Measurements from ENCODE around the gene HCK. TPM values are rescaled to one million over a fixed set of nuclear protein-coding genes. Genes with fewer than 3 reads are reported as not detected.
"Not testable (repeated sequence)": the region's sequence is repeated elsewhere in the genome, so short reads cannot be mapped to it uniquely, and the experiment has no call there.

HCK gene
- total RNA-seq, 1 donor from 2014 or later, result not detected

- Mint-ChIP-seq H3K4me1 (ENCODE audit: unreplicated experiment) (no peaks in the 10 kb centered on the region), H3K36me3 (ENCODE audit: unreplicated experiment) (no peaks in the 10 kb centered on the region), H3K9me3 (ENCODE audit: unreplicated experiment) (no peaks in the 10 kb centered on the region), H3K27ac (ENCODE audit: unreplicated experiment) (no peak overlapping the region), H3K27me3 (ENCODE audit: unreplicated experiment) (peaks cover 62% of the 10 kb centered on the region), H3K4me3 (ENCODE audit: unreplicated experiment) (no peak overlapping the region)
- no peak for DNase-seq (ENCODE audit: extremely low spot score, unreplicated experiment)
- TF ChIP-seq CTCF (IDR thresholded peaks at IDR 0.05), result no peak
These were observed 23.2 kb upstream of the HCK start for GRCh38 chr20:32028647-32029372.

DNA sequence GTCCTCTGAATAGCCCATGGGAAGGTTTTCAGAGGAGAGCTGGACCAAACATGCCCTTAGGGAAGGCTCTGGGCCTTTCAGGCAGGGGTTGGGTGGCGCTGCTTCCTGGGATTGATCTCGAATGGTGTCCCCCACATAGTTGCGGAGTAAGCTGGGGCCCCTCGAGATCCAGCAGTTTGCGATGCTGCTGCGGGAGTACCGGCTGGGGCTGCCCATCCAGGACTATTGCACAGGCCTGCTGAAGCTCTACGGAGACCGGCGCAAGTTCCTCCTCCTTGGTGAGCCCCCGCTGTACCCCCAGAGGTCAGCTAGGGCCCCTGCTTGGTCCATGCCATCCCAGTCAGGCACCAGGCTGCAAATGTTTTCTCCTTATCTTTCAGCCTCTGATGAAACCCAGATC lies 22.5 kb upstream of the HCK start:
- no peak for DNase-seq (ENCODE audit: extremely low spot score, unreplicated experiment)
- Mint-ChIP-seq H3K9me3 (ENCODE audit: unreplicated experiment) (no peaks in the 10 kb centered on the region), H3K36me3 (ENCODE audit: unreplicated experiment) (no peaks in the 10 kb centered on the region), H3K4me1 (ENCODE audit: unreplicated experiment) (no peaks in the 10 kb centered on the region), H3K27me3 (ENCODE audit: unreplicated experiment) (peaks cover 57% of the 10 kb centered on the region), H3K27ac (ENCODE audit: unreplicated experiment) (no peak overlapping the region), H3K4me3 (ENCODE audit: unreplicated experiment) (no peak overlapping the region)
- no peak for TF ChIP-seq CTCF (IDR thresholded peaks at IDR 0.05)

DNA sequence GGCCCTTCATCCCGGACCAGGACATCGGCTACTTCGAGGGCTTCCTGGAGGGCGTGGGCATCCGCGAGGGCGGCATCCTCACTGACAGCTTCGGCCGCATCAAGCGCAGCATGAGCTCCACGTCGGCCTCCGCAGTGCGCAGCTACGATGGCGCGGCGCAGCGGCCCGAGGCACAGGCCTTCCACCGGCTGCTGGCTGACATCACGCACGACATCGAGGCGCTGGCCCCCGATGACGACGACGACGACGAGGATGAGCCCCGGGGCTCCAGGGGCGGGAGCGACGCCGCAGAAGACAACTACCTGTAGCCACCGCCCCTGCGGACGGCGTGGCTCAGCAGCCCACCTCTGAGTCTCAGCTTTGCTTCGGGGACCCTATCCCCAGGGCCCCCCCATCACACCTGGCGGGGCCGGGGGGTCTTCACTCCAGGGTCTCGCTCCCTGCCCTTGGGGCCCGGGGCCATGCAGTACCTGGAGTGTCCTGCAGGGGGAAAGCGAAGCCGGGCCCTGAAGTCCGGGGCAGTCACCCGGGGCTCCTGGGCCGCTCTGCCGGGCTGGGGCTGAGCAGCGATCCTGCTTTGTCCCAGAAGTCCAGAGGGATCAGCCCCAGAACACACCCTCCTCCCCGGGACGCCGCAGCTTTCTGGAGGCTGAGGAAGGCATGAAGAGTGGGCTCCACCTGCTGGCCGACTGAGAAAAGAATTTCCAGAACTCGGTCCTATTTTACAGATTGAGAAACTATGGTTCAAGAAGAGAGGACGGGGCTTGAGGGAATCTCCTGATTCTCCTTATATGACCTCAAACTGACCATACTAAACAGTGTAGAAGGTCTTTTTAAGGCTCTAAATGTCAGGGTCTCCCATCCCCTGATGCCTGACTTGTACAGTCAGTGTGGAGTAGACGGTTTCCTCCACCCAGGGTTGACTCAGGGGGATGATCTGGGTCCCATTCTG lies 20.8 kb upstream of the HCK start:
- peak; percentile 91 for DNase-seq (ENCODE audit: extremely low spot score, unreplicated experiment)
- TF ChIP-seq CTCF (IDR thresholded peaks at IDR 0.05), result peak; percentile 97
- peaks cover 3% of the 10 kb centered on the region for H3K4me1 Mint-ChIP-seq (ENCODE audit: unreplicated experiment)
- H3K27ac Mint-ChIP-seq (ENCODE audit: unreplicated experiment), result no peak overlapping the region
- no peaks in the 10 kb centered on the region for H3K9me3 Mint-ChIP-seq (ENCODE audit: unreplicated experiment)
- H3K36me3 Mint-ChIP-seq (ENCODE audit: unreplicated experiment), result no peaks in the 10 kb centered on the region
- H3K27me3 Mint-ChIP-seq (ENCODE audit: unreplicated experiment), result peaks cover 62% of the 10 kb centered on the region
- H3K4me3 Mint-ChIP-seq (ENCODE audit: unreplicated experiment), result peak overlapping the region; percentile 6

DNA sequence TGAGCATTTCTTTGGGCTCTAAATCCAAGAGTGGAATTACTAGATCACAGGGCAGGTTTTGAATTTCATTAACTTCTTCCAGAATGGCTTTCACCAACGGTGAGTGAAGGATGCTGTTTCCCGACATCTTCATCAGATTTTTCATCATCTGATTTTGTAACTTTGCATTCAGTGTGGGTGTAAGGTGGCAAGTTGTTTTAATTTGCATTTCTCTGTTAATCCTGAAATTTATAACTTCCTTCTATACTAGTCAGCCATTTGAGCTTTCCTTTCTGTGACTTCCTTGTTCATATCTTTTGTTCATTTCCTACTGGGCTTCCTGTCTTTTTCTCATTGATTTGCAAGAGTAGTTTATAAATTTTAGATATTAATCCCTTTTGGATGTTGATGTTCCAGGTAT lies 18.7 kb upstream of the HCK start:
- peaks cover 9% of the 10 kb centered on the region for H3K4me1 Mint-ChIP-seq (ENCODE audit: unreplicated experiment)
- H3K27ac Mint-ChIP-seq (ENCODE audit: unreplicated experiment), result no peak overlapping the region
- H3K36me3 Mint-ChIP-seq (ENCODE audit: unreplicated experiment), result no peaks in the 10 kb centered on the region
- no peak for TF ChIP-seq CTCF (IDR thresholded peaks at IDR 0.05)
- DNase-seq (ENCODE audit: extremely low spot score, unreplicated experiment), result no peak
- no peaks in the 10 kb centered on the region for H3K9me3 Mint-ChIP-seq (ENCODE audit: unreplicated experiment)
- H3K27me3 Mint-ChIP-seq (ENCODE audit: unreplicated experiment), result peaks cover 69% of the 10 kb centered on the region
- H3K4me3 Mint-ChIP-seq (ENCODE audit: unreplicated experiment), result no peak overlapping the region

GRCh38 chr20:32033721-32034120 lies 18.3 kb upstream of the HCK start:
- H3K9me3 Mint-ChIP-seq (ENCODE audit: unreplicated experiment); H3K4me1 Mint-ChIP-seq (ENCODE audit: unreplicated experiment); H3K4me3 Mint-ChIP-seq (ENCODE audit: unreplicated experiment); H3K36me3 Mint-ChIP-seq (ENCODE audit: unreplicated experiment); DNase-seq (ENCODE audit: extremely low spot score, unreplicated experiment); H3K27ac Mint-ChIP-seq (ENCODE audit: unreplicated experiment): not testable (repeated sequence)
- peaks cover 65% of the 10 kb centered on the region for H3K27me3 Mint-ChIP-seq (ENCODE audit: unreplicated experiment)
